MM.1S (cell line): ENCODE data around the gene KCNIP4.

ENCODE experiments used
- CTCF ChIP-seq: fragments of 300-600 bp; sonication (generic); IDR thresholded peaks from 2 replicates; pipeline ENCODE4 v1.5.1; 2016; ENCODE audit warnings: antibody characterized with exemption, low read length, mixed read lengths
- EZH2 ChIP-seq: fragments of 300-600 bp; sonication (generic); optimal IDR thresholded peaks from 2 replicates; pipeline ENCODE3; 2017; ENCODE audit warnings: low read depth, mild to moderate bottlenecking, antibody characterized with exemption, low read length, mixed read lengths
- EZH2phosphoT487 ChIP-seq: fragments of 300-600 bp; sonication (generic); IDR thresholded peaks from 2 replicates; pipeline ENCODE4 v1.6.1; 2018; ENCODE audit warnings: antibody characterized with exemption, low read length

GRCh38 chr4:21205821-21206531, 742.6 kb downstream of the KCNIP4 start:
- no peak for TF ChIP-seq EZH2
- no peak for TF ChIP-seq CTCF
- no peak for TF ChIP-seq EZH2phosphoT487
